Measurements from ENCODE around the gene FAS.

DNA sequence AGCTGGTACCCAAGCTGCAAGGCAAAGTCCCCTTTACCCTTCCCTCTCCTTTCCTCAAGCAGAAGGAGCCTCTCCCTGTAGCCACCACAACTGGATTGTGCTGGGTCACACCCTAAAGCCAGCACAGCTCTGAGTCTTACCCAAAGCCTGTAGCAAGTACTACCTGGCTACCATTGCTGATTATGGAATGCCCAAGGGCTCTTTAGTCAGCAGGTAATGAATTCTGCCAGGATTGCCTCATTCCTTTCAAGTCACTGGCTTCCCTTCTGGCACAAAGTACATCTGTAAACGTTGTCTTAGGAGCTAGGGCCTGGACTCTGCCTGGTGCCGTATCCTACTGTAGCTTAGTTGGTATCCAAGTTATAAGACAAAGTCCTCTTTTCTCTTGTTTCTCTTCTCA, 52.0 kb downstream of the FAS start:
- TF ChIP-seq, protein P1, sequence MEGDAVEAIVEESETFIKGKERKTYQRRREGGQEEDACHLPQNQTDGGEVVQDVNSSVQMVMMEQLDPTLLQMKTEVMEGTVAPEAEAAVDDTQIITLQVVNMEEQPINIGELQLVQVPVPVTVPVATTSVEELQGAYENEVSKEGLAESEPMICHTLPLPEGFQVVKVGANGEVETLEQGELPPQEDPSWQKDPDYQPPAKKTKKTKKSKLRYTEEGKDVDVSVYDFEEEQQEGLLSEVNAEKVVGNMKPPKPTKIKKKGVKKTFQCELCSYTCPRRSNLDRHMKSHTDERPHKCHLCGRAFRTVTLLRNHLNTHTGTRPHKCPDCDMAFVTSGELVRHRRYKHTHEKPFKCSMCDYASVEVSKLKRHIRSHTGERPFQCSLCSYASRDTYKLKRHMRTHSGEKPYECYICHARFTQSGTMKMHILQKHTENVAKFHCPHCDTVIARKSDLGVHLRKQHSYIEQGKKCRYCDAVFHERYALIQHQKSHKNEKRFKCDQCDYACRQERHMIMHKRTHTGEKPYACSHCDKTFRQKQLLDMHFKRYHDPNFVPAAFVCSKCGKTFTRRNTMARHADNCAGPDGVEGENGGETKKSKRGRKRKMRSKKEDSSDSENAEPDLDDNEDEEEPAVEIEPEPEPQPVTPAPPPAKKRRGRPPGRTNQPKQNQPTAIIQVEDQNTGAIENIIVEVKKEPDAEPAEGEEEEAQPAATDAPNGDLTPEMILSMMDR (optimal IDR thresholded peaks at IDR 0.05 in 1 of 3, IDR thresholded peaks at IDR 0.05 in 1 of 3, conservative IDR thresholded peaks at IDR 0.05 in 1 of 3; ENCODE audit: extremely low read depth in 1 of 3, insufficient read depth in 2 of 3, low read length in 3 of 3): no peak
- no peak for TF ChIP-seq EZH2 (IDR thresholded peaks at IDR 0.05; ENCODE audit: low read length)
